K562 (cell line): ENCODE measurements around the gene USP24. TPM values are rescaled to one million over a fixed set of nuclear protein-coding genes. Genes with fewer than 3 reads are reported as not detected.

Source experiments
- ATAC-seq: fragments of 200-7000 bp; cut with Tn5 transposase; 3 replicates; pipeline ENCODE4 v1.9.1; 2020; ENCODE audit warnings: moderate library complexity
- BruUV-seq: library from RNA; stranded (reverse); fragments of 400-500 nt; replicated peaks from 2 replicates; lab custom pipeline; 2021; lab: Mats Ljungman, UMichigan
- CTCF ChIA-PET: fragments of 300-600 bp; formaldehyde crosslinking; extraction: SDS; loops from one replicate; lab custom pipeline; 2021; ENCODE audit warnings: low intra/inter-chr PET ratio; lab: Yijun Ruan, JAX
- POLR2A ChIA-PET: fragments of 300-600, 350-650 bp; sonication (Branson Sonifier 250); formaldehyde crosslinking; extraction: SDS; loops from one replicate; lab custom pipeline; 2021; ENCODE audit warnings: antibody characterized with exemption, inconsistent platforms; lab: Yijun Ruan, JAX
- DNase-seq, 4 experiments: peaks; one replicate each; pipeline versions ENCODE4 v3.0.0 to v3.0.0-alpha.2; 2011 to 2018; ENCODE audit warnings: low spot score in 3 of 4, mixed read lengths in 3 of 4; ENCODE audit errors: extremely low read depth in 1 of 4
- FAIRE-seq: peaks from 2 replicates; lab custom pipeline; 2011; peaks lifted over from hg19 to GRCh38; lab: Jason Lieb, UNC
- H2AFZ ChIP-seq: 2 replicates; pipeline ENCODE4 v1.6.0; 2011; ENCODE audit warnings: low read depth, low read length, control low read depth, inconsistent platforms
- H3K27ac ChIP-seq: fragments of 200-600 bp; 3 replicates; pipeline ENCODE4 v1.8.0; 2011; ENCODE audit warnings: low read depth, mild to moderate bottlenecking, control low read depth, inconsistent platforms, low read length, moderate library complexity, mixed read lengths; ENCODE audit errors: extremely low read depth
- H3K27me3 ChIP-seq, 2 experiments: fragments of 300-600 bp in 1 of 2; 2 replicates in 1 of 2; 3 replicates in 1 of 2; pipeline versions ENCODE4 v1.6.0 to v1.8.0; 2011; ENCODE audit warnings: inconsistent platforms in 2 of 2, low read length in 2 of 2, mild to moderate bottlenecking in 1 of 2, mixed read lengths in 1 of 2, moderate library complexity in 1 of 2; ENCODE audit not compliant: control insufficient read depth in 2 of 2, insufficient read depth in 2 of 2
- H3K36me3 ChIP-seq: fragments of 300-600 bp; 3 replicates; pipeline ENCODE4 v1.8.0; 2011; ENCODE audit warnings: mild to moderate bottlenecking, low read length, inconsistent platforms; ENCODE audit not compliant: control insufficient read depth, insufficient read depth
- H3K4me1 ChIP-seq, 2 experiments: fragments of 200-600 bp in 1 of 2; replicated peaks in 1 of 2; 2 replicates in 1 of 2; 3 replicates in 1 of 2; pipeline versions ENCODE4 v1.5.1 to v1.8.0; 2011; ENCODE audit warnings: inconsistent platforms in 2 of 2, low read length in 2 of 2, mild to moderate bottlenecking in 1 of 2, mixed read lengths in 1 of 2, moderate library complexity in 1 of 2; ENCODE audit not compliant: control insufficient read depth in 2 of 2, insufficient read depth in 2 of 2
- H3K4me2 ChIP-seq: 2 replicates; pipeline ENCODE4 v1.6.1; 2011; ENCODE audit warnings: low read length, control low read depth, inconsistent platforms, mixed read lengths; ENCODE audit not compliant: insufficient read depth
- H3K4me3 ChIP-seq: fragments of 200-600 bp; sonication (generic), shearing (Covaris generic); 2 replicates; pipeline ENCODE4 v1.5.1; 2016; ENCODE audit warnings: control low read depth, inconsistent platforms
- H3K79me2 ChIP-seq: fragments of 200-600 bp; 3 replicates; pipeline ENCODE4 v1.8.0; 2011; ENCODE audit warnings: low read length, inconsistent platforms; ENCODE audit not compliant: control insufficient read depth, insufficient read depth
- H3K9ac ChIP-seq, 2 experiments: 2 replicates each; pipeline versions ENCODE4 v1.6.0 to v1.6.1; 2011; ENCODE audit warnings: low read depth in 2 of 2, low read length in 2 of 2, control low read depth in 1 of 2, inconsistent platforms in 1 of 2, mild to moderate bottlenecking in 1 of 2, mixed read lengths in 1 of 2; ENCODE audit not compliant: insufficient read depth in 1 of 2
- H3K9me1 ChIP-seq: one replicate; pipeline ENCODE4 v1.6.0; 2011; ENCODE audit warnings: inconsistent platforms, mild to moderate bottlenecking, low read length, moderate library complexity; ENCODE audit not compliant: control insufficient read depth, insufficient read depth
- H3K9me3 ChIP-seq: replicated peaks from 2 replicates; pipeline ENCODE4 v1.5.1; 2011; ENCODE audit warnings: low read depth, low read length, inconsistent platforms; ENCODE audit not compliant: control insufficient read depth, insufficient read depth
- H4K20me1 ChIP-seq: replicated peaks from 2 replicates; pipeline ENCODE4 v1.6.1; 2011; ENCODE audit warnings: low read length, inconsistent platforms, mixed read lengths; ENCODE audit not compliant: control insufficient read depth, insufficient read depth
- CEBPB ChIP-seq: fragments of 450-650 bp; IDR thresholded peaks from 2 replicates; pipeline ENCODE4 v1.6.1; 2016; ENCODE audit warnings: missing genetic modification characterization, missing compliant biosample characterization
- E2F1 ChIP-seq: sonication (generic); formaldehyde crosslinking; IDR thresholded peaks from 2 replicates; pipeline ENCODE4 v1.8.1; 2023; ENCODE audit warnings: mild to moderate bottlenecking, missing genetic modification reagents, moderate library complexity
- ELF1 ChIP-seq: fragments of 200-800 bp; sonication (Bioruptor generic); IDR thresholded peaks from 2 replicates; pipeline ENCODE4 v1.6.1; 2016; ENCODE audit warnings: missing genetic modification characterization, missing compliant biosample characterization
- EWSR1 ChIP-seq: fragments of 450-650 bp; IDR thresholded peaks from 2 replicates; pipeline ENCODE4 v1.6.1; 2018; ENCODE audit warnings: borderline replicate concordance, mild to moderate bottlenecking, low read depth, moderate library complexity; ENCODE audit not compliant: partially characterized antibody
- GATAD2A ChIP-seq: fragments of 450-650 bp; IDR thresholded peaks from 2 replicates; pipeline ENCODE4 v1.6.1; 2017
- GTF2F1 ChIP-seq: IDR thresholded peaks from 2 replicates; pipeline ENCODE4 v1.6.1; 2011; ENCODE audit warnings: low read depth, low read length, improper control_type of control experiment
- HDAC8 ChIP-seq: fragments of 450-650 bp; IDR thresholded peaks from 2 replicates; pipeline ENCODE4 v1.6.1; 2016; ENCODE audit warnings: mild to moderate bottlenecking, missing genetic modification characterization, moderate library complexity, missing compliant biosample characterization
- PHF8 ChIP-seq: fragments of 200-600 bp; sonication (generic); IDR thresholded peaks from 2 replicates; pipeline ENCODE4 v1.6.1; 2012; ENCODE audit warnings: mixed run types, mild to moderate bottlenecking, inconsistent platforms, low read length, moderate library complexity, borderline replicate concordance
- PURB ChIP-seq: sonication (generic); formaldehyde crosslinking; IDR thresholded peaks from 2 replicates; pipeline ENCODE4 v1.9.0; 2021; ENCODE audit warnings: low read depth, mild to moderate bottlenecking, missing genetic modification reagents
- RBM14 ChIP-seq: fragments of 200-400 bp; formaldehyde crosslinking; IDR thresholded peaks from 2 replicates; pipeline ENCODE4 v1.6.1; 2018; ENCODE audit warnings: low read depth, mild to moderate bottlenecking, low read length, moderate library complexity, borderline replicate concordance; ENCODE audit not compliant: insufficient read depth
- RBM22 ChIP-seq: fragments of 200-400 bp; formaldehyde crosslinking; IDR thresholded peaks from 2 replicates; pipeline ENCODE4 v1.6.1; 2018; ENCODE audit warnings: low read length, low read depth; ENCODE audit not compliant: poor library complexity, severe bottlenecking
- SMARCB1 ChIP-seq: IDR thresholded peaks from 2 replicates; pipeline ENCODE4 v1.6.1; 2011; ENCODE audit warnings: improper control_type of control experiment, low read depth; ENCODE audit not compliant: insufficient read length
- SP2 ChIP-seq: IDR thresholded peaks from 2 replicates; pipeline ENCODE4 v1.6.1; 2011; ENCODE audit warnings: mild to moderate bottlenecking, low read depth, low read length, moderate library complexity; ENCODE audit not compliant: poor library complexity, severe bottlenecking; ENCODE audit errors: extremely low read depth
- ZC3H11A ChIP-seq: IDR thresholded peaks from 2 replicates; pipeline ENCODE4 v1.6.1; 2012; ENCODE audit warnings: low read depth, low read length, improper control_type of control experiment
- ZNF224 ChIP-seq: sonication (generic); formaldehyde crosslinking; IDR thresholded peaks from 2 replicates; pipeline ENCODE4 v1.8.0; 2022; ENCODE audit warnings: mild to moderate bottlenecking, missing genetic modification reagents
- WGBS: fragments of 100-300 bp; shearing (Covaris generic); methylation state at CpG from one replicate; pipeline ENCODE4 v1.1.6; 2016; ENCODE audit warnings: low coverage, mixed read lengths; ENCODE audit not compliant: insufficient coverage; ENCODE audit errors: missing lambda C conversion rate; 5-methylcytosine and 5-hydroxymethylcytosine counted together
- in situ Hi-C: fragments of 300-500 bp; cut with MboI; formaldehyde crosslinking; loops from 4 replicates; pipeline ENCODE4 v1.15.0; 2018; ENCODE audit warnings: inconsistent platforms, mixed read lengths
- intact Hi-C: fragments of 100-400 bp; cut with micrococcal nuclease; formaldehyde crosslinking; loops from 2 replicates; pipeline ENCODE4 v1.14.2; 2022
- polyA plus RNA-seq, 8 experiments: library from polyadenylated mRNA; depleted of rRNA in 4 of 8; stranded (reverse) in 5 of 8; unstranded in 3 of 8; fragments of >200 nt; fragmentation: Nextera tagmentation in 2 of 8; fragmentation: Illumina TruSeq in 1 of 8; extraction: Ambion mirVana in 2 of 8; extraction: Trizol in 1 of 8; gene quantifications; 2 replicates each; pipeline versions ENCODE4 v1.2.1 to v1.2.3, GENCODE V29; 2011 to 2014; ENCODE audit warnings: inconsistent platforms in 1 of 8, missing spikeins in 1 of 8
- total RNA-seq, 7 experiments: library from RNA; depleted of rRNA in 6 of 7; stranded (reverse); fragments of >200 nt in 6 of 7; fragmentation: Illumina TruSeq in 2 of 7; extraction: Trizol in 2 of 7; gene quantifications; 2 replicates each; pipeline versions ENCODE4 v1.2.1 to v1.2.3, GENCODE V29; 2011 to 2021; ENCODE audit warnings: low replicate concordance in 1 of 7
- TF ChIP-seq, protein P1 (sequence below): sonication (generic); formaldehyde crosslinking; IDR thresholded peaks from 2 replicates; pipeline ENCODE4 v1.8.0; 2022; ENCODE audit warnings: mild to moderate bottlenecking, missing genetic modification reagents

USP24 gene
- total and polyA plus RNA-seq, 9 of the 15 experiments (the other 6 are each of a cell fraction or from before 2014, with no cell fraction given), result 7.7 to 62.6 (median 36.8) TPM

DNA sequence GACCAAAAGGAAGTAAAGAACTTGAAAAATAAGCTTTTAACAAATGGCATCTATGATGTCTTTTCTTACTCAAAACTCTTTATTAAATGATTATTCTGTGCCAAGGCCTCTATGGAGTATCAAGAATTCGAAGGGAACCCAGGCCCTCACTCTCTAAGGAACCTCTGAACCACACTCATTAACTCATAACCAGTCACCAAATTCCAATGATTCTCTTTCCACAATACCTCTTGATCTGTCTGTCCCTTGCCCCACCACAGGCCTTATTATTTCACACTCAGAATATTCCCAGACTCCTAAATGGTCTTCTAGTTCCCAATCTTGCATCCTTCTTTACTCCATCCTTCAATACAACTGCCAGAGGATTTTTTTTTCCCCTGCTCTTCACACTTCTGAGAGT, 138.8 kb downstream of the USP24 start:
- WGBS, result 100% methylated on average over 1 of the region's 1 CpG
- Histone ChIP-seq H3K27ac (no peak overlapping the region), H3K4me2 (no peak overlapping the region), H3K79me2 (no peaks in the 10 kb centered on the region), H3K9ac (no peak overlapping the region), H4K20me1 (no peaks in the 10 kb centered on the region), H3K27me3 (no peaks in the 10 kb centered on the region), H3K36me3 (peaks cover 96% of the 10 kb centered on the region), H3K4me3 (no peak overlapping the region), H3K4me1 (no peaks in the 10 kb centered on the region), H3K9me3 (no peaks in the 10 kb centered on the region), H2AFZ (no peak overlapping the region), H3K9me1 (no peaks in the 10 kb centered on the region)
- intact Hi-C loops, result no loop called here
- TF ChIP-seq ZC3H11A (no peak), CEBPB (no peak), RBM14 (no peak), PHF8 (no peak), EWSR1 (no peak)
- ATAC-seq (no peak), FAIRE-seq (peak; percentile 19), DNase-seq (no peak)
- BruUV-seq, result no TSS peak
- in situ Hi-C loops, result no loop called here
- POLR2A ChIA-PET, result interaction anchor here (0.6 kb wide), 1 partner anchor 1481 kb away, joined by 3 read pairs; no protein-coding TSS in a partner anchor
- CTCF ChIA-PET, result no interaction called here

DNA sequence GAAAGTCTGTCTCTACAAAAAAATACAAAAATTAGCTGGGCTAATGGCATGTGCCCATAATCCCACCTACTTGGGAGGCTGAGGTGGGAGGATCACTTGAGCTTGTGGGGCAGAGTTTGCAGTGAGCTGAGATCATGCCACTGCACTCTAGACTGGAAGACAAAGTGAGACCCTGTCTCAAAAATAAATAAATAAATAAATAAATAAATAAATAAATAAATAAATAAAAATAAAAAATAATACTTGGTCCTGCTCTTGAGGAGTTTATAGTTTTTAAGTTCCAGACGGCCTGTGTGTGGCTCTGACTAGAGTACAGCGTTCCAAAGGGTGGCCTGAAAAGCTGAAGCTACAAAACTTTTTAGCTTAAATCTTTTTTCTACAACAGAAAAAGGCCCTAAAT, 140.7 kb downstream of the USP24 start:
- 91% methylated on average over 2 of the region's 2 CpGs for WGBS
- CTCF ChIA-PET, result no interaction called here
- Histone ChIP-seq H4K20me1 (no peaks in the 10 kb centered on the region; the same call in 1 of the 2 replicates), H3K4me2 (no peak overlapping the region), H2AFZ (no peak overlapping the region), H3K79me2 (no peaks in the 10 kb centered on the region), H3K9me3 (no peaks in the 10 kb centered on the region), H3K27ac (no peak overlapping the region), H3K9ac (no peak overlapping the region), H3K27me3 (no peaks in the 10 kb centered on the region), H3K4me1 (no peaks in the 10 kb centered on the region), H3K4me3 (no peak overlapping the region), H3K36me3 (peaks cover 94% of the 10 kb centered on the region), H3K9me1 (no peaks in the 10 kb centered on the region)
- FAIRE-seq (no peak), DNase-seq (no peak), ATAC-seq (no peak)
- POLR2A ChIA-PET, result interaction anchor here (0.6 to 3.0 kb wide), 3 partner anchors 10 to 20 kb away, joined by 3 to 12 read pairs (median 4); no protein-coding TSS in a partner anchor
- intact Hi-C loops, result no loop called here
- BruUV-seq, result no TSS peak
- in situ Hi-C loops, result no loop called here
- no peak for TF ChIP-seq PURB (CRISPR knock-in tag)
- TF ChIP-seq ELF1 (tag), result no peak
- no peak for TF ChIP-seq RBM22
- TF ChIP-seq GATAD2A, result no peak
- no peak for TF ChIP-seq SP2
- TF ChIP-seq GTF2F1, result no peak
- no peak for TF ChIP-seq ZNF224
- no peak for TF ChIP-seq SMARCB1
- TF ChIP-seq HDAC8 (tag), result no peak
- TF ChIP-seq, protein P1, sequence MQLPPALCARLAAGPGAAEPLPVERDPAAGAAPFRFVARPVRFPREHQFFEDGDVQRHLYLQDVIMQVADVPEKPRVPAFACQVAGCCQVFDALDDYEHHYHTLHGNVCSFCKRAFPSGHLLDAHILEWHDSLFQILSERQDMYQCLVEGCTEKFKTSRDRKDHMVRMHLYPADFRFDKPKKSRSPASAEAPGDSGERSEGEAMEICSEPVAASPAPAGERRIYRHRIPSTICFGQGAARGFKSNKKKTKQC (CRISPR knock-in tag), result no peak
- TF ChIP-seq E2F1 (CRISPR knock-in tag), result no peak
